ACC112 (cell line): Measurements from ENCODE around the gene IFIT5.
A peak's percentile ranks its signal among the peaks of the same experiment; 100 is the strongest.
"Not testable (repeated sequence)": the region's sequence is repeated elsewhere in the genome, so short reads cannot be mapped to it uniquely, and the experiment has no call there.

Experiments
- H2AFZ ChIP-seq: fragments of 200-600 bp; sonication (generic); one replicate; pipeline ENCODE4 v1.6.0; 2017; ENCODE audit warnings: antibody characterized with exemption, low read length; ENCODE audit not compliant: unreplicated experiment
- H3K27ac ChIP-seq: fragments of 200-600 bp; sonication (generic); 2 replicates; pipeline ENCODE4 v1.5.1; 2014; ENCODE audit warnings: low read depth, mild to moderate bottlenecking, antibody characterized with exemption, low read length, moderate library complexity
- H3K27me3 ChIP-seq: fragments of 200-600 bp; sonication (generic); 2 replicates; pipeline ENCODE4 v1.6.1; 2014; ENCODE audit warnings: mild to moderate bottlenecking, antibody characterized with exemption, low read length, moderate library complexity, mixed read lengths; ENCODE audit not compliant: insufficient read depth
- H3K36me3 ChIP-seq: fragments of 200-600 bp; sonication (generic); 2 replicates; pipeline ENCODE4 v1.6.1; 2016; ENCODE audit warnings: mild to moderate bottlenecking, antibody characterized with exemption, low read length, moderate library complexity, mixed read lengths; ENCODE audit not compliant: insufficient read depth
- H3K4me1 ChIP-seq: fragments of 200-600 bp; sonication (generic); one replicate; pipeline ENCODE4 v1.6.1; 2016; ENCODE audit warnings: low read length, mixed read lengths; ENCODE audit not compliant: insufficient read depth, unreplicated experiment, control insufficient read depth
- H3K4me3 ChIP-seq: fragments of 200-600 bp; sonication (generic); 2 replicates; pipeline ENCODE4 v1.5.1; 2014; ENCODE audit warnings: mild to moderate bottlenecking, low read depth, low read length
- H3K79me2 ChIP-seq: fragments of 200-600 bp; sonication (generic); one replicate; pipeline ENCODE4 v1.6.0; 2016; ENCODE audit warnings: low read length; ENCODE audit not compliant: control insufficient read depth, unreplicated experiment, insufficient read depth

Gene IFIT5

DNA sequence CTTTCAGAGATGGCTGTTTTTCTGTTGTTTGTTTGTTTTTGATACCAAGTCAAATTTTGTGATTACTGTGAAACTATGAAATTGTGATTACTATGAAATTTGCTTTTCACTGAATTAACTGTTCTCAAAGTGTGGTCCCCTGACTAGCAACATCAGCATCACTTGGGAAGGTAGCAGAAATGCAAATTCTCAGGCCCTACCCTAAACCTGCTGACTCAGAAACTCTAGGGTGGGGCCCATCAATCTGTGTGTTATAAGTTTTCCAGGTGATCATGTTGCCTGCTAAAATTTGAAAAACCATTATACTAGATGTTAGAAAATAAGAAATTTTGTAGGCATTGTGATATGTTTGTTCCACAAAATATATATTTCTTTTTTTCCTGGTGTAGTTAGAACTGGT lies 35.3 kb upstream of the IFIT5 start:
- Histone ChIP-seq H2AFZ (no peak overlapping the region), H3K27me3 (no peaks in the 10 kb centered on the region), H3K36me3 (no peaks in the 10 kb centered on the region), H3K79me2 (no peaks in the 10 kb centered on the region), H3K27ac (no peak overlapping the region), H3K4me3 (no peak overlapping the region), H3K4me1 (peaks cover 8% of the 10 kb centered on the region)

DNA sequence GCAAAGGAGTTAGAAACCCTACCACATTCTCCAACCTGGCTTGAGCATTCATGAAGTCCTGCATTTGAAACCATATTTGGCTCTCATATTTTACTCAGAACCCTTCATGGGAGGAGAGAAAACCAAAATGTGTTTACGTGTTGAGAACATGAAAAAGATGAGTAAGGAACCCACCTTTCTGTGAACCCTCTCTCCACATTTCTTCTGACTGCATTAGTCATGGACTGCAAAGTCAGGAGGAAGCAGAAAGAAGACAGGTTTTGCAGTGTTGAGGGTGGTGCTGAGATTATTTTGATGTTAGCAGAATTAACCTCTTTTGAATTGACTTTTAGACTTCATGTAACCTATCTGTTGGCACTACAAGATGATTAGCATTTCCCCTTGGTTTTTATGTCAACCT lies 31.6 kb upstream of the IFIT5 start:
- no peaks in the 10 kb centered on the region for H3K79me2 ChIP-seq
- no peaks in the 10 kb centered on the region for H3K27me3 ChIP-seq
- no peaks in the 10 kb centered on the region for H3K4me1 ChIP-seq
- H3K4me3 ChIP-seq, result no peak overlapping the region
- H3K27ac ChIP-seq, result no peak overlapping the region
- H3K36me3 ChIP-seq, result no peaks in the 10 kb centered on the region
- H2AFZ ChIP-seq, result no peak overlapping the region

DNA sequence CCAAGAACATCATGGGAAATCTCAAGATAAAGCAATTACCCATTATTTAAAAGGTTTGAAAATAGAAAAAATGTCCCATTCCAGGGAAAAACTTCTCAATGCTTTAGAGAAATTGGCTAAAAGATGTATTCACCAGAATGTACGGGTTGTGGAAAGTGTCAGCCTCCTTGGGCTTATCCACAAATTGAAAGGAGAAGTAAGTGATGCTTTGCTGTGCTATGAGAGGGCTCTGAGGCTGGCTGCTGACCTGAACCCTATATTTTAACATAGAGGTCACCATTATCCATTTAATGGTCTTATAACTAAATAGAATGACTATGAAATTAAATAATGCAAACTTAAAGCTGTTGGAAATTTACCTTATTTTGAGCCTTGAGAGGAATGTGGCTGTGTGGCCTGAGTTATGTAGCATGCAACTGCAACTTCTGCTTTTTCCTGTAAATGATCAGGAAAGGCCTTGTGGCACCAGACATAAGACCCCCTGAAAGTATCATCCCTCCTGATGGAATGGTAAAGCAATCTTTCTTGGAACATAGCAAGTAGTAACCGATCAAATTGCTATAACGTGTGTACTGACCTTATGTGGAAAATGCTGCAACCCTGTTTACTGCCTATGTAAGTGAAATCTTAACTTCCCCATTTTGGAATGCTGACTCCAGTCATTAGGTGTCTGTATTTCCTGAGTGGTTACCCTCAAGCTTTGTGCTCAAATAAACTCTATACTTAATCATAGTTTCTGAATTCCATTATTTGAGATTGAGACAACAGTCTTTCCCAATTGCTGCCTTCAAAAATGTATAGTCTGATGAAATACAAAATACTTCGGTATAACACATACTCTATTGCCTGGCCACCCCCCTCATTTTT lies 29.7 kb upstream of the IFIT5 start:
- H3K27me3 ChIP-seq, result no peaks in the 10 kb centered on the region
- no peaks in the 10 kb centered on the region for H3K79me2 ChIP-seq
- no peak overlapping the region for H3K4me3 ChIP-seq
- no peaks in the 10 kb centered on the region for H3K36me3 ChIP-seq
- no peak overlapping the region for H3K27ac ChIP-seq
- no peak overlapping the region for H2AFZ ChIP-seq
- H3K4me1 ChIP-seq, result no peaks in the 10 kb centered on the region

DNA sequence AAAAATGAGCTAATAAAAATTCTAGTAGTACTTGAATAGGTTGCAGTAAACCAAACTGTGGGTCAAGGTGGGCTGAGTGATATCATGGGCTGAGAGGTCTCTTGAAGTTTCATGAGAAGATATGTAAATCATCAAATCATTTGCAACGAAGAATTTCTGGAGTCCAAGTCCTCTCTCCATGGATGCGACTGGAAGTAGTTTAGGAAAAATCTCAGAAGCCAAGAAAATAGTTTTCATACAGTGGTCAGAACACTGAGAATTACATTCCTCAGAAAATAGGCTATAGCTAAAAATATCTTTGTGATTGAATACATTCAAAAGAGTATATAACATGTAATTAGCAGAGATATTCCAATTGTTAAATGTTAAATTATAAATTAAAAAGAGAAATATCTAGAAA lies 25.6 kb upstream of the IFIT5 start:
- Histone ChIP-seq H2AFZ (no peak overlapping the region), H3K27me3 (no peaks in the 10 kb centered on the region), H3K4me1 (peaks cover 4% of the 10 kb centered on the region)

DNA sequence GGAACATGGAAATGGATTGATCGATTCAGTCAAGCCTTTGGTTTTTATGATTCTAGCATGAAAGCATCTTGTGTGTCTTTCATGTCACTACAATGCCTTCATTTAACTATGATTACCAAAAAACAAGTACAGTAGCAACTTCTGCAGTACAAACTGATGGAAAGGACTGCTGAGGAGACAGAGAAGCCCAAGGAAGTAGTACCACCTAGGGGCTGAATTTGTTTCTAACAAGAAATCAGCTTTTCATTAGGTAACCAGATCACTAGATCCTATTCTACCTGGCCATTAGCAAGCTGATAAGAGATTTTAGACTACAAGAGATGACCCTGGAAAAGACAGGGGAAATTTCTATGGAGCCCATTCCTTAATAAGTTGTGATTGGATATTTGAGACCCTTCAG lies 25.1 kb upstream of the IFIT5 start:
- Histone ChIP-seq H3K79me2 (peaks cover 19% of the 10 kb centered on the region), H2AFZ (no peak overlapping the region), H3K27ac (no peak overlapping the region), H3K27me3 (no peaks in the 10 kb centered on the region), H3K4me1 (peaks cover 4% of the 10 kb centered on the region), H3K4me3 (no peak overlapping the region), H3K36me3 (peaks cover 5% of the 10 kb centered on the region)

More for the DNA sequence above, 25.6 kb upstream of the IFIT5 start:
- peaks cover under 1% of the 10 kb centered on the region for H3K36me3 ChIP-seq
- H3K79me2 ChIP-seq, result peaks cover 15% of the 10 kb centered on the region
- H3K27ac ChIP-seq, result no peak overlapping the region
- no peak overlapping the region for H3K4me3 ChIP-seq

DNA sequence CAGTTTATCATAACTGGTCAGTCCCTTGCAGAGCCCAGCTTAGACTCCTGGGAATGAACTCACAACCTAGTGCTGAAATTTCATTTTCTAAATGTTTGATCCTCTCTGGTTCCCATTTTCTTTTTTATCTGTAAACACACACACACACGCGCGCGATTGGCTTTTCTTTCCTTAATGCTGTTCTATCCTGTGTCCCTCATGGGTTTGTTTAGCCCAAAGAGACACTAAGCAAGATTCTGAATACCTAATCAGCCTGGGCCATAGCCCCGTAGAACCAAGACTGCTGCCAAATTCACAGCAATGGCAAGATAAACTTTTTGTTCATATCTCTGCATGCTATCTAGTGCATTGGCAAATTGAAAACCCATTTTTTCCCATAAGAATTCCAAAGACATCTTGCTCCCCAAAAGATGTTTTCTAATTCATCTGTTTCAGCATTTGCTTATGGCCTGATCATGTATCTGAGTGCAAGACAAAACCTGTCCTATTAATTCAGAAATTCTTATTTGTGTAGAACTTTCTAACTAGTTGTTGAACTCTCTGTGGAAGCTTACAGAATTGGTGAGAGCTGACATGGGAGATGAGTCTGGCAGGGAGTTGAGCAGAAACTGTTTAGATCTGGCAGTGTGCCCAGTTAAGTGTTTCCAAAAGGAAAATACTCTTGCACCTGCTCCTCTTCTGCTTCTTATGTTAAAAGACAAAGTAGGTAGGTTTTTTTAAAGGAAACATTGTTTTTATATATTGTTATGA lies 23.7 kb upstream of the IFIT5 start:
- H2AFZ ChIP-seq, result no peak overlapping the region
- peaks cover 32% of the 10 kb centered on the region for H3K79me2 ChIP-seq
- H3K27ac ChIP-seq, result no peak overlapping the region
- H3K27me3 ChIP-seq, result no peaks in the 10 kb centered on the region
- H3K36me3 ChIP-seq, result peaks cover 16% of the 10 kb centered on the region
- H3K4me3 ChIP-seq, result no peak overlapping the region
- peaks cover 10% of the 10 kb centered on the region for H3K4me1 ChIP-seq

DNA sequence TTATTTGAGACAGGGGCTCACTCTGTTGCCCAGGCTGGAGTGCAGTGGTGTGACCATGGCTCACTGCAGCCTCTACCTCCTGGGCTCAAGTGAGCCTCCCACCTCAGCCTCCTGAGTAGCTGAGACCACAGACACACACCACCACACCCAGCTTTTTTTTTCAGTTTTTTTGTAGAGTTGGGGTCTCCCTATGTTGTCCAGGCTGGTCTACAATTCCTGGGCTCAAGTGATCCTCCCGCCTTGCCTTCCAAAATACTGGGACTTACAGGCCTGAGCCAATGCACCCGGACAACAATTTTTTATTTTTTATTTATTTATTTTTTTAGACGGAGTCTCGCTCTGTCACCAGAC lies 23.2 kb upstream of the IFIT5 start:
- H3K27ac ChIP-seq, result peak overlapping the region; percentile 94; the same call in 1 of the 2 replicates
- H2AFZ ChIP-seq, H3K4me3 ChIP-seq, H3K27me3 ChIP-seq: not testable (repeated sequence)
- H3K36me3 ChIP-seq, result peaks cover 22% of the 10 kb centered on the region
- H3K4me1 ChIP-seq, result peaks cover 13% of the 10 kb centered on the region
- peaks cover 37% of the 10 kb centered on the region for H3K79me2 ChIP-seq

DNA sequence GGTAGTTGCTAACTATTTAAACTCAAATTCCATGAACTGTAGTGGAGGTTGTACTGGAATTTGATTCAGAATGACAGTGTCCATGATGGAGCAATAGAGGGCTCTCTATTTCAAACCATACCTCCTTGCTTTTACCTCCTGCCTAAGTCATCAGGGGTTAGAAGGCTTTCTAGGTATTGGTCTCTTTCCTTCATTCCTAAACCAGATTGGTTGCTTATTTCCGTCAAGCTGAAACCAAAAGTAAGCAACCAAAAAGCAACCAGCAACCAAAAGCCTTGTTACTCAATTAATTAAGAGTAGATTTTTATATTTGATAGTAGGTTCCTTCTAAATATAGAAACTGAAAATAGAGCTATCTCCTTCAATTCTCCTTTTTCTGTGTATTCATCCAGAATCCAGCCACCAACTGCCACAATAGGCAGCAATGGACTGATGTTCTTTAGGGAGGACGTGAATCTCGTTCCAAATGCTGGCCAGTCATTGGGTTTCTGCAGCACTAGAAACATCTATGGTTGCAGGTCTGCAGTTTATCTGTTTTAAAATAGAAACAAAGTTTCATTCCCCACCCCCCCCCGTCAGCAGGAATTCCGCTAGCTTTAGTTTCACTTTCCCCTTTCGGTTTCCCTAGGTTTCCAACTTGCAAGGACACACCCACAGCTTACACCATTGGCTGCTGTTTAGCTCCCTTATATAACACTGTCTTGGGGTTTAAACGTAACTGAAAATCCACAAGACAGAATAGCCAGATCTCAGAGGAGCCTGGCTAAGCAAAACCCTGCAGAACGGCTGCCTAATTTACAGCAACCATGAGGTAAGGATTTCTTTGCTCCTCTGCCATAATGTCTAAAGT lies 22.2 kb upstream of the IFIT5 start, which contains the start of gene IFIT1:
TSS of gene IFIT1 (plus strand) at position 717 of the 850 bp plus-strand sequence. CDS start at position 807, 90 bp downstream.
- peaks cover 47% of the 10 kb centered on the region for H3K79me2 ChIP-seq
- H3K27ac ChIP-seq, result peak within 1 kb of the TSS; percentile 94
- peak within 1 kb of the TSS; percentile 64 for H2AFZ ChIP-seq
- H3K4me3 ChIP-seq, result peak within 1 kb of the TSS; percentile 96
- peaks cover 30% of the 10 kb centered on the region for H3K36me3 ChIP-seq
- peaks cover 15% of the 10 kb centered on the region for H3K4me1 ChIP-seq
- no peaks in the 10 kb centered on the region for H3K27me3 ChIP-seq

DNA sequence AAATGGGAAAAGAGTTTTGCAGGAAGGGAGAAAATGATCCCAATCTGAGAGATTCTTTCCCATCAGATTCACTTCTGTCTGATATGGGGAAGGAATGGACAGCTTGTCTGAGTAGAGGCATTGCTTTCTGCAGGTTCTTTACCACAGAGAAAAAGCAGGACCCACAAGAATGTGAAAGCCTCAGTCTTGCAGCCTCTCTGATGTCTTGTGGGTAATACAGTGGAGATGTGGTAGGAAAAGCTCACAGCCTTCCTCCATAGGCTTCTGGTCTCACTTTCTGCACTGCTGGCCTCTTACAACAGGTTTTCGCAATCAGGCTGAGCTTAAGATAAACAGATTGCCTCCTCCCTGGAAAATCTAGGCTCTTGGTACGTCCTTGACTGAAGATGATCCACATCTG lies 21.4 kb upstream of the IFIT5 start:
- peak overlapping the region; percentile 96 for H3K4me3 ChIP-seq
- H3K4me1 ChIP-seq, result peaks cover 22% of the 10 kb centered on the region
- peaks cover 55% of the 10 kb centered on the region for H3K79me2 ChIP-seq
- peaks cover 38% of the 10 kb centered on the region for H3K36me3 ChIP-seq
- no peak overlapping the region for H2AFZ ChIP-seq
- peak overlapping the region; percentile 94 for H3K27ac ChIP-seq
- no peaks in the 10 kb centered on the region for H3K27me3 ChIP-seq

DNA sequence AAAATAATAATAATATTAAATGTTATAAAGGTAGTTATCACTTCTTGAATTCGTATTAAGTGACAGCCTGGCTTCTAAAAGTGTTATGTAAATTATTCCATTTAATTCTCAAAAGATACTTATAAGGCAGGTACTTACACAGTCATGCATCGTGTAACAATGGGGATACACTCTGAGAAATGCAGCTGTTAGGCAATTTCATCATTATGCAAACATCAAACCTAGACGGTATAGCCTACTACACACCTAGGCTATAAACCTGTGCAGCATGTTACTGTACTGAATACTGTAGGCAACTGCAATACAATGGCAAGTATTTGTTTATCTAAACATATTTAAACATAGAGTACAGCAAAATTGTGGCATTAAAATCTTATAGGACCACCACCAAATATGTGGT lies 20.5 kb upstream of the IFIT5 start:
- peak overlapping the region; percentile 96 for H3K4me3 ChIP-seq
- H3K79me2 ChIP-seq, result peaks cover 64% of the 10 kb centered on the region
- H3K27me3 ChIP-seq, result no peaks in the 10 kb centered on the region
- no peak overlapping the region for H2AFZ ChIP-seq
- no peak overlapping the region for H3K27ac ChIP-seq
- peaks cover 47% of the 10 kb centered on the region for H3K36me3 ChIP-seq
- peaks cover 31% of the 10 kb centered on the region for H3K4me1 ChIP-seq
